K562 (cell line): ENCODE data around the gene ZFYVE21.

Experiments
- EP400 ChIP-seq: fragments of 450-650 bp; IDR thresholded peaks from 2 replicates; pipeline ENCODE4 v1.6.1; 2017; ENCODE audit warnings: antibody characterized with exemption, mild to moderate bottlenecking, moderate library complexity
- ETV6 ChIP-seq, 3 experiments: fragments of 150-350 bp in 1 of 3; sonication (generic) in 1 of 3; formaldehyde crosslinking in 1 of 3; IDR thresholded peaks; 2 replicates each; pipeline versions ENCODE4 v1.6.1 to v1.8.0; 2014 to 2022; ENCODE audit warnings: borderline replicate concordance in 2 of 3, low read depth in 2 of 3, antibody characterized with exemption in 1 of 3, low read length in 1 of 3, mild to moderate bottlenecking in 1 of 3, missing genetic modification reagents in 1 of 3
- MAZ ChIP-seq, 2 experiments: fragments of 450-650 bp in 1 of 2; sonication (generic) in 1 of 2; formaldehyde crosslinking; IDR thresholded peaks in 1 of 2; conservative IDR thresholded peaks in 1 of 2; 2 replicates each; pipeline versions ENCODE4 v1.4.0 to v1.5.0; 2020; ENCODE audit warnings: mild to moderate bottlenecking in 1 of 2, missing genetic modification reagents in 1 of 2
- PCBP2 ChIP-seq: fragments of 200-400 bp; formaldehyde crosslinking; IDR thresholded peaks from 2 replicates; pipeline ENCODE4 v1.6.1; 2018; ENCODE audit warnings: low read length, low read depth, mild to moderate bottlenecking, moderate library complexity; ENCODE audit not compliant: poor library complexity, severe bottlenecking
- RBBP5 ChIP-seq: fragments of 200-600 bp; sonication (generic); IDR thresholded peaks from 2 replicates; pipeline ENCODE4 v1.6.1; 2012; ENCODE audit warnings: borderline replicate concordance, mild to moderate bottlenecking, low read length, control low read depth, inconsistent platforms; ENCODE audit not compliant: insufficient read depth, poor library complexity, severe bottlenecking
- ZBTB7A ChIP-seq: IDR thresholded peaks from 2 replicates; pipeline ENCODE4 v1.6.1; 2011; ENCODE audit warnings: low read depth, mild to moderate bottlenecking, low read length, moderate library complexity, borderline replicate concordance; ENCODE audit not compliant: control insufficient read depth
- TF ChIP-seq, protein P1 (sequence below): sonication (generic); formaldehyde crosslinking; IDR thresholded peaks from 2 replicates; pipeline ENCODE4 v1.9.0; 2022; ENCODE audit warnings: mild to moderate bottlenecking, missing genetic modification reagents
- TF ChIP-seq, protein P2 (sequence below), 3 experiments: IDR thresholded peaks in 2 of 3; conservative IDR thresholded peaks in 1 of 3; 2 replicates each; pipeline ENCODE4 v1.5.1; 2011 to 2012; ENCODE audit warnings: low read length in 3 of 3, mild to moderate bottlenecking in 3 of 3, control low read depth in 2 of 3, improper control_type of control experiment in 1 of 3, inconsistent platforms in 1 of 3, low read depth in 1 of 3, mixed read lengths in 1 of 3, moderate library complexity in 1 of 3; ENCODE audit not compliant: insufficient read depth in 2 of 3

DNA sequence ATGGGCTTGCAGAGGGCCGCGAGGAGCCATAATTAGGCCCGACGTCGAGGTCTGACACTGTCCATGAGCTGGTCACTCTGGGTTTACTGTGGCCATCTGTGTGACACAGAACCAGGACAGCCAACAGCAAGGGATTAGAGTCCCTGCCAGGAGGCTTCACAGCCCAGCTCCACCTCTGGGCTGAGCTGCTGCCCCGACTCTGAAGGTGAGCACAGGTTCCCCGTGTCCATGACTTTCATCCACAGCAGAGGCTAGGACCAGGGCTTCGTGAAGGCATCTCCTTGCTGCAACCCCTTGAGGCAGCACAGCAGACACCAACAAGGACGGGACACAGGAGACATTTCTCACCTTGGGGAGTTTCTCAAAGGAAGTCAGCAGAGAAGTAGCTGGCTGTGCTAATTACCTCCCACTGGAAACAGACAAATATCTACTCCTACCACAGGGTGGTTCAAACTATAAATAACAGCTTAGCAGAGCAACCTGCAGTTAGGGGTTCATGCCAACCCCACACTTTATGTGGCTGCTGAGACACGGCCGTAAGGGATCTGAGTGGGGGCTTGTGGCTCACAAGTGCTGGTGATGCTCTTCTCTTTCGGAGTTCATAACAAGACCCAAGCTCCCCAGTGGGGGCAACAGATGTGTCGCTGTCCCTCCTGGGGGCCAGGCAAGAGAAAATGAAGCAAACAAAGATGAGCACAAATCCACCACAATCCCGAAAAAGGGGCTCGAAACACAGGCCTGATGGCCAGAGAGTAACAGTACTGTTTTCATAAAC is 29.2 kb downstream of the ZFYVE21 start:
- TF ChIP-seq, protein P1, sequence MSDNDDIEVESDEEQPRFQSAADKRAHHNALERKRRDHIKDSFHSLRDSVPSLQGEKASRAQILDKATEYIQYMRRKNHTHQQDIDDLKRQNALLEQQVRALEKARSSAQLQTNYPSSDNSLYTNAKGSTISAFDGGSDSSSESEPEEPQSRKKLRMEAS (CRISPR knock-in tag) = no peak
- TF ChIP-seq ZBTB7A (no peak), PCBP2 (no peak), MAZ (CRISPR knock-in tag; conservative IDR thresholded peaks at IDR 0.05 in 1 of 2, IDR thresholded peaks at IDR 0.05 in 1 of 2) (no peak), ETV6 (IDR thresholded peaks at IDR 0.05; ENCODE audit: borderline replicate concordance in 1 of 2, low read depth in 2 of 2, low read length in 1 of 2) (no peak), ETV6 (CRISPR knock-in tag; IDR thresholded peaks at IDR 0.05; ENCODE audit: borderline replicate concordance) (no peak), EP400 (no peak), RBBP5 (no peak)
- TF ChIP-seq, protein P2, sequence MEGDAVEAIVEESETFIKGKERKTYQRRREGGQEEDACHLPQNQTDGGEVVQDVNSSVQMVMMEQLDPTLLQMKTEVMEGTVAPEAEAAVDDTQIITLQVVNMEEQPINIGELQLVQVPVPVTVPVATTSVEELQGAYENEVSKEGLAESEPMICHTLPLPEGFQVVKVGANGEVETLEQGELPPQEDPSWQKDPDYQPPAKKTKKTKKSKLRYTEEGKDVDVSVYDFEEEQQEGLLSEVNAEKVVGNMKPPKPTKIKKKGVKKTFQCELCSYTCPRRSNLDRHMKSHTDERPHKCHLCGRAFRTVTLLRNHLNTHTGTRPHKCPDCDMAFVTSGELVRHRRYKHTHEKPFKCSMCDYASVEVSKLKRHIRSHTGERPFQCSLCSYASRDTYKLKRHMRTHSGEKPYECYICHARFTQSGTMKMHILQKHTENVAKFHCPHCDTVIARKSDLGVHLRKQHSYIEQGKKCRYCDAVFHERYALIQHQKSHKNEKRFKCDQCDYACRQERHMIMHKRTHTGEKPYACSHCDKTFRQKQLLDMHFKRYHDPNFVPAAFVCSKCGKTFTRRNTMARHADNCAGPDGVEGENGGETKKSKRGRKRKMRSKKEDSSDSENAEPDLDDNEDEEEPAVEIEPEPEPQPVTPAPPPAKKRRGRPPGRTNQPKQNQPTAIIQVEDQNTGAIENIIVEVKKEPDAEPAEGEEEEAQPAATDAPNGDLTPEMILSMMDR (IDR thresholded peaks at IDR 0.05 in 2 of 3, conservative IDR thresholded peaks at IDR 0.05 in 1 of 3; ENCODE audit: insufficient read depth in 2 of 3, low read depth in 1 of 3, low read length in 3 of 3) = no peak
